SK-N-SH (cell line): ENCODE data around the gene DSCAM. TPM values are rescaled to one million over a fixed set of nuclear protein-coding genes. Genes with fewer than 3 reads are reported as not detected.

Experiments used
- CTCF ChIA-PET: fragments of 300-600, 350-600 bp; formaldehyde crosslinking; extraction: SDS; loops from one replicate; lab custom pipeline; 2021; lab: Yijun Ruan, JAX
- POLR2A ChIA-PET: fragments of 350-600 bp; sonication (Branson Sonifier 250); formaldehyde crosslinking; extraction: SDS; loops from one replicate; lab custom pipeline; 2020; ENCODE audit warnings: antibody characterized with exemption, inconsistent platforms; lab: Yijun Ruan, JAX
- DNase-seq: peaks from one replicate; pipeline ENCODE4 v3.0.0; 2012
- H2AFZ ChIP-seq: fragments of 200-600 bp; sonication (generic); 2 replicates; pipeline ENCODE4 v1.8.1; 2016; ENCODE audit warnings: antibody characterized with exemption, mild to moderate bottlenecking, low read depth
- H3F3A ChIP-seq: fragments of 200-600 bp; sonication (generic); replicated peaks from 2 replicates; pipeline ENCODE3; 2016; ENCODE audit warnings: antibody characterized with exemption, mild to moderate bottlenecking; ENCODE audit not compliant: insufficient read depth
- H3K27ac ChIP-seq, 2 experiments: fragments of 200-500 bp in 1 of 2; fragments of 200-600 bp in 1 of 2; sonication (Bioruptor generic) in 1 of 2; sonication (generic), shearing (Covaris generic) in 1 of 2; 2 replicates each; pipeline versions ENCODE4 v1.5.1 to v1.6.1; 2014 to 2016; ENCODE audit warnings: low read depth in 2 of 2, inconsistent platforms in 1 of 2, low read length in 1 of 2, mild to moderate bottlenecking in 1 of 2, mixed read lengths in 1 of 2
- H3K27me3 ChIP-seq: fragments of 200-600 bp; sonication (generic), shearing (Covaris generic); 2 replicates; pipeline ENCODE4 v1.6.1; 2016; ENCODE audit warnings: mixed run types; ENCODE audit not compliant: insufficient read depth
- H3K36me3 ChIP-seq, 2 experiments: fragments of 200-500 bp in 1 of 2; fragments of 200-600 bp in 1 of 2; sonication (Bioruptor generic) in 1 of 2; sonication (generic) in 1 of 2; replicated peaks in 1 of 2; 2 replicates each; pipeline versions ENCODE3 to v1.5.1; 2014 to 2016; ENCODE audit warnings: low read length in 1 of 2, mild to moderate bottlenecking in 1 of 2; ENCODE audit not compliant: insufficient read depth in 2 of 2, control insufficient read depth in 1 of 2
- H3K4me1 ChIP-seq, 2 experiments: fragments of 200-500 bp in 1 of 2; fragments of 200-600 bp in 1 of 2; sonication (Bioruptor generic) in 1 of 2; sonication (generic), shearing (Covaris generic) in 1 of 2; 2 replicates each; pipeline versions ENCODE4 v1.5.1 to v1.6.1; 2014 to 2016; ENCODE audit warnings: low read depth in 1 of 2, low read length in 1 of 2, mixed run types in 1 of 2; ENCODE audit not compliant: insufficient read depth in 2 of 2, control insufficient read depth in 1 of 2
- H3K4me2 ChIP-seq: fragments of 200-600 bp; sonication (generic), shearing (Covaris generic); 2 replicates; pipeline ENCODE4 v1.6.1; 2017; ENCODE audit warnings: mixed run types
- H3K4me3 ChIP-seq, 2 experiments: fragments of 200-500 bp in 1 of 2; fragments of 200-600 bp in 1 of 2; sonication (Bioruptor generic) in 1 of 2; sonication (generic), shearing (Covaris generic) in 1 of 2; 2 replicates each; pipeline versions ENCODE4 v1.5.1 to v1.8.1; 2014 to 2016; ENCODE audit warnings: low read depth in 2 of 2, inconsistent platforms in 1 of 2, low read length in 1 of 2, mild to moderate bottlenecking in 1 of 2, mixed read lengths in 1 of 2, moderate library complexity in 1 of 2
- H3K79me2 ChIP-seq: fragments of 200-600 bp; sonication (generic); 2 replicates; pipeline ENCODE4 v1.8.1; 2017; ENCODE audit warnings: mild to moderate bottlenecking; ENCODE audit not compliant: insufficient read depth
- H3K9ac ChIP-seq: fragments of 200-600 bp; sonication (generic); 2 replicates; pipeline ENCODE4 v1.6.1; 2017; ENCODE audit warnings: mixed run types
- H3K9me2 ChIP-seq: fragments of 200-600 bp; sonication (generic); 2 replicates; pipeline ENCODE4 v1.6.1; 2017; ENCODE audit warnings: mixed run types
- H3K9me3 ChIP-seq: fragments of 200-600 bp; sonication (generic); 2 replicates; pipeline ENCODE4 v1.6.1; 2017; ENCODE audit warnings: mixed run types, mild to moderate bottlenecking, moderate library complexity
- H4K20me1 ChIP-seq: fragments of 200-600 bp; sonication (generic); 2 replicates; pipeline ENCODE4 v1.6.1; 2017; ENCODE audit warnings: mild to moderate bottlenecking, mixed run types; ENCODE audit not compliant: insufficient read depth
- CTCF ChIP-seq: fragments of 200-600 bp; sonication (generic); IDR thresholded peaks from 2 replicates; pipeline ENCODE4 v1.6.1; 2017; ENCODE audit warnings: antibody characterized with exemption, mild to moderate bottlenecking, moderate library complexity
- EP300 ChIP-seq, 2 experiments: IDR thresholded peaks; 2 replicates each; pipeline versions ENCODE4 v1.4.0 to v1.6.1; 2012; ENCODE audit warnings: borderline replicate concordance in 1 of 2, low read depth in 1 of 2, low read length in 1 of 2
- EZH2phosphoT487 ChIP-seq: fragments of 200-600 bp; sonication (generic); IDR thresholded peaks from 2 replicates; pipeline ENCODE4 v1.6.1; 2017; ENCODE audit warnings: low read depth, mixed run types, mild to moderate bottlenecking, antibody characterized with exemption, moderate library complexity, borderline replicate concordance
- FOSL2 ChIP-seq: IDR thresholded peaks from 2 replicates; pipeline ENCODE4 v1.4.0; 2012; ENCODE audit warnings: low read depth, mild to moderate bottlenecking, moderate library complexity, borderline replicate concordance
- FOXJ3 ChIP-seq: sonication (generic); formaldehyde crosslinking; IDR thresholded peaks from 2 replicates; pipeline ENCODE4 v1.5.1; 2020; ENCODE audit warnings: mild to moderate bottlenecking, missing genetic modification reagents
- FOXM1 ChIP-seq: IDR thresholded peaks from 2 replicates; pipeline ENCODE4 v1.4.0; 2012; ENCODE audit warnings: low read depth, mild to moderate bottlenecking
- GABPA ChIP-seq: IDR thresholded peaks from 2 replicates; pipeline ENCODE4 v1.4.0; 2012; ENCODE audit warnings: low read depth, mild to moderate bottlenecking
- GATA2 ChIP-seq: sonication (generic); formaldehyde crosslinking; IDR thresholded peaks from 2 replicates; pipeline ENCODE4 v1.5.0; 2020; ENCODE audit warnings: mild to moderate bottlenecking, missing genetic modification reagents
- JUND ChIP-seq: IDR thresholded peaks from 2 replicates; pipeline ENCODE4 v1.4.0; 2012
- MAX ChIP-seq: IDR thresholded peaks from 2 replicates; pipeline ENCODE4 v1.4.0; 2012; ENCODE audit warnings: low read depth
- MXI1 ChIP-seq: IDR thresholded peaks from 2 replicates; pipeline ENCODE4 v1.6.1; 2012; ENCODE audit warnings: mild to moderate bottlenecking, low read depth, low read length, improper control_type of control experiment
- NFIC ChIP-seq: IDR thresholded peaks from 2 replicates; pipeline ENCODE4 v1.4.0; 2012; ENCODE audit warnings: borderline replicate concordance
- PBX3 ChIP-seq: IDR thresholded peaks from 2 replicates; pipeline ENCODE4; 2012
- RAD21 ChIP-seq: IDR thresholded peaks from 2 replicates; pipeline ENCODE4 v1.6.1; 2012; ENCODE audit warnings: mild to moderate bottlenecking, low read length
- RCOR1 ChIP-seq: fragments of 150-350 bp; IDR thresholded peaks from 2 replicates; pipeline ENCODE4 v1.6.1; 2017; ENCODE audit warnings: antibody characterized with exemption, low read length
- RXRA ChIP-seq: IDR thresholded peaks from 2 replicates; pipeline ENCODE4 v1.4.0; 2012; ENCODE audit warnings: low read depth, mild to moderate bottlenecking, borderline replicate concordance
- SIN3A ChIP-seq: IDR thresholded peaks from 2 replicates; pipeline ENCODE4 v1.6.1; 2012; ENCODE audit warnings: low read depth, mild to moderate bottlenecking, low read length, moderate library complexity, borderline replicate concordance
- TAF1 ChIP-seq: IDR thresholded peaks from 2 replicates; pipeline ENCODE4 v1.6.1; 2012; ENCODE audit warnings: low read depth, mild to moderate bottlenecking, low read length, moderate library complexity, borderline replicate concordance
- TCF12 ChIP-seq: IDR thresholded peaks from 2 replicates; pipeline ENCODE4 v1.4.0; 2012
- USF1 ChIP-seq: IDR thresholded peaks from 2 replicates; pipeline ENCODE4 v1.4.0; 2012; ENCODE audit warnings: low read depth, borderline replicate concordance
- USF2 ChIP-seq: fragments of 150-350 bp; IDR thresholded peaks from 2 replicates; pipeline ENCODE4 v1.6.1; 2017; ENCODE audit warnings: antibody characterized with exemption, low read length, low read depth, borderline replicate concordance
- YY1 ChIP-seq: IDR thresholded peaks from 2 replicates; pipeline ENCODE4 v1.4.0; 2012; ENCODE audit warnings: low read depth, mild to moderate bottlenecking
- WGBS: methylation state at CpG from one replicate; pipeline ENCODE4 v1.1.6; 2017; ENCODE audit warnings: low lambda C conversion rate; 5-methylcytosine and 5-hydroxymethylcytosine counted together
- polyA plus RNA-seq, 3 experiments: library from polyadenylated mRNA; depleted of rRNA; stranded (reverse); fragments of >200 nt; gene quantifications; 2 replicates each; pipeline ENCODE4 v1.2.3, GENCODE V29; 2012

Gene DSCAM
- polyA plus RNA-seq, 1 of the 3 experiments (the other 2 are of a cell fraction): not detected

- 58% methylated on average over 4 of the region's 4 CpGs for WGBS
- H3K9ac ChIP-seq: no peak overlapping the region
- no peaks in the 10 kb centered on the region for H4K20me1 ChIP-seq
- no peaks in the 10 kb centered on the region for H3F3A ChIP-seq
- H3K9me2 ChIP-seq: no peaks in the 10 kb centered on the region
- no peaks in the 10 kb centered on the region for H3K27me3 ChIP-seq
- ChIA-PET POLR2A (no interaction called here), CTCF (no interaction called here)
- H3K4me3 ChIP-seq: no peak overlapping the region
- no peak overlapping the region for H3K27ac ChIP-seq
- H3K4me2 ChIP-seq: no peak overlapping the region
- TF ChIP-seq MXI1 (no peak), NFIC (no peak), FOXJ3 (CRISPR knock-in tag) (no peak), FOXM1 (no peak), TCF12 (no peak), TAF1 (no peak), MAX (no peak), GATA2 (CRISPR knock-in tag) (no peak)
- no peak overlapping the region for H2AFZ ChIP-seq
- no peaks in the 10 kb centered on the region for H3K79me2 ChIP-seq
- no peaks in the 10 kb centered on the region for H3K9me3 ChIP-seq
- no peaks in the 10 kb centered on the region for H3K36me3 ChIP-seq
- no peaks in the 10 kb centered on the region for H3K4me1 ChIP-seq
- no peak for DNase-seq
Observed at GRCh38 chr21:40813918-40814317, 33.0 kb downstream of the DSCAM start.

- no peaks in the 10 kb centered on the region for H3F3A ChIP-seq
- no peaks in the 10 kb centered on the region for H3K79me2 ChIP-seq
- TF ChIP-seq JUND: no peak
- TF ChIP-seq FOSL2: no peak
- no peak for TF ChIP-seq TCF12
- no peak for TF ChIP-seq USF2
- no peak for TF ChIP-seq RAD21
- no peak for TF ChIP-seq USF1
- no peak for TF ChIP-seq RCOR1
- TF ChIP-seq CTCF: no peak
- no peak for TF ChIP-seq MAX
- TF ChIP-seq YY1: no peak
- no peak for TF ChIP-seq GATA2 (CRISPR knock-in tag)
- TF ChIP-seq PBX3: no peak
- no peak for TF ChIP-seq GABPA
- TF ChIP-seq EZH2phosphoT487: no peak
- no peak for TF ChIP-seq NFIC
- TF ChIP-seq EP300 (IDR thresholded peaks at IDR 0.05; ENCODE audit: borderline replicate concordance in 1 of 2, low read depth in 1 of 2, low read length in 1 of 2): no peak
- no peak for TF ChIP-seq RXRA
- TF ChIP-seq SIN3A: no peak
- TF ChIP-seq, all 33 proteins: peak for 0
- DNase-seq: no peak
- CTCF ChIA-PET: interaction anchor here (0.7 to 0.8 kb wide), 2 partner anchors 33 to 372 kb away, joined by 3 read pairs; no protein-coding TSS in a partner anchor
- WGBS: 26% methylated on average over 7 of the region's 7 CpGs
- H3K4me1 ChIP-seq: no peaks in the 10 kb centered on the region
- H3K4me3 ChIP-seq: no peak overlapping the region
- no peak overlapping the region for H3K9ac ChIP-seq
- H3K9me2 ChIP-seq: no peaks in the 10 kb centered on the region
- no peak overlapping the region for H3K4me2 ChIP-seq
- H3K27me3 ChIP-seq: no peaks in the 10 kb centered on the region
- POLR2A ChIA-PET: no interaction called here
- H2AFZ ChIP-seq: no peak overlapping the region
- no peaks in the 10 kb centered on the region for H4K20me1 ChIP-seq
- no peaks in the 10 kb centered on the region for H3K9me3 ChIP-seq
- H3K36me3 ChIP-seq: no peaks in the 10 kb centered on the region
- H3K27ac ChIP-seq: no peak overlapping the region
Observed at GRCh38 chr21:40809673-40810197, 37.2 kb downstream of the DSCAM start.
